ENCODE measurements around the gene HUS1.
"Not testable (repeated sequence)": the region's sequence is repeated elsewhere in the genome, so short reads cannot be mapped to it uniquely, and the experiment has no call there.

HUS1 gene

DNA sequence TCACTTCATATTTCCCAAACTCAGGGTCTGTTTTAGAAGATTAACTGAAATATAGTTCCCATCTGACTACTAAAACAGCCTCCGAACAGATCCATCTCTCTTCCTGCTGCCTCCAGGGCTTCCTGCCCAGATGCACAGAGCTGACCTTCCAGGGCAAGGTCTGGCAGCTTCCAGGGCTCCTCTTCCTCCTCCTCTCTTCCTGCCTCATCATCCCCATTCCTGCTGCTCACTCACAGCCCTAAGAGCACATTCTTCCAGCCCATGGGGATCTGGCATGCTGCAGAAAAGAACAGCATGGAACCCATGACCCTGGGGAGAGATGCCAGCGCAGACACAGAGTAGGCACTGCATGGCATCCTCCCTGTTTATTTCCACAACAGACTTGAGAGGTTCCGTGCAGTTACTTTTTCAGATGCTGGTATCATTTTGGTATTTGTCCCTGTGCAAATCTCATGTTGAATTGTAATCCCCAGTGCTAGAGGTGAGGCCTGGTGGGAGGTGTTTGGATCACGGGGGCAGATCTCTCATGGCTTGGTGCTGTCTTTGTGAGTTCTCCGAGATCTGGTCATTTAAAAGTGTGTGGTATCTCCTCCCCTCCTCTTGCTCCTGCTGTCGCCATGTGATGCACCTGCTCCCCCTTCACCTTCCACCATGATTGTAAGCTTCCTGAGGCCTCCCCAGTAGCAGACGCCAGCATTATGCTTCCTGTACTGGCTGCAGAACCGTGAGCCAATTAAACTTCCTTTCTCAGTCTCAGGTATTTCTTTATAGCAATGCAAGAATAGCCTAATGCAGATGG, 35.5 kb downstream of the HUS1 start:
- no peak for DNase-seq

DNA sequence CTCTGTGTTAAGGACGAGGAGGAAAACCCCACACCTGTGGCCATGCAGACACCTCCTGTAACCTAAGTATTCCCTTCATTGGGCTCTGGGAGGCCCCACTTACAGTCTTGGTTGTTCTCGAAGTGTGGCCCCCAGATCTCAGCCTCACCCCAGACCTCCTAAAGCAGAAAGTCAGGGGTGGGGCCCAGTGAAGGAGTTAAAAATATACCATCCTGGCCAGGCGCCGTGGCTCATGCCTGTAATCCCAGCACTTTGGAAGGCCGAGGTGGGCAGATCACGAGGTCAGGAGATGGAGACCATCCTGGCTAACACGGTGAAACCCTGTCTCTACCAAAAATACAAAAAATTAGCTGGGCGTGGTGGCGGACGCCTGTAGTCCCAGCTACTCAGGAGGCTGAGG, 36.8 kb downstream of the HUS1 start:
- not testable (repeated sequence) for DNase-seq

DNA sequence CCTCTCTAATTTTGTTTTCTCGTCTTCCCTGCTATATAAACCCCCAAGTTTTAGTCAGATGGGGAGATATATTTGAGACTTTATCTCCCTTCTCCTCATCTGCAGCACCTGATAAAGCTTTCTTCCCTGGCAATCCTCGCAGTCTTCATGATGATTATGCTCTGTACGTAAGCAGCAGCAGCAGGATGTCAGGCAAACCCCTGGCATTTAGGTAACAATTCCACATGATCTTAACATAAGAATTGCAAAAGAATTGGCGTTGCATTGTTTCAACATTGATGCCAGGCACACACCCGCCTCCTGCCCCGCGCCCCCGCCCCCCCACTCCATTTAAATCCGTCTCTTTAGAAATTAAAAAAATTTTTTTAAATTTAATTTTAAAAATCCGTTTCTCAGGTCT, 37.3 kb downstream of the HUS1 start:
- no peak for DNase-seq

DNA sequence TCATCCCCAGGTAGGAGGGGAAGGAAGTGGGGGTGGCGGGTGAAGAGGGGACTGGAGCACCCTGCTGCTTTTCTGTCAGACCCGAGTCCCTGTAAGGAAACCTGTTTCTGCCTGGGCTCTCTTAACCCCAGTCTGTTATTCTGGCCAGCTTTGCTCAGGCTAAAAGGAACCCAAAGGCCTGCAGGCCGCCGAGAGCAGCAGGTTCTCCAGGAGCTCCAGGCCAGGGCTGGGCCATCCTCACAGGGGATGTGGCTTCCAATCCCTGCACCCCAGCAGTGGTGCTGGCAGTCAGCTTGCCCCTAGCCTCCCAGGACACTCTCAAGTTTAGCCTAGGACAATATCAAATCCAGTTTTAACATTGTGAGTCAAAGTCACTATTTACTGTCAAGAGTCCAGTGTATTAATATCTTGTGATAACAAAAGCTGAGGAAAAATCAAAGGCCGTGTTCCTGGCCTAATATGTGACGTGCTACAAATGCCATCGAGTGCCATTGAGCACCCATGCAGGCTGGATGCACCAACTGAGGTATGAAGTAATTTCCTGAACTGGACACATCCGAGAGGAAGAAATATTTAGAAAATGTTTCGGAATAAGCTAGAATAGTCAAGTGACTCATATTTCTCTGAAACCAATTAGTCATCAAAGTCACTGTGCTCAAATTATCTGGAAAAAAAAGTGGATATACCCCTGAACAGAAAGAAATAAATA, 38.1 kb downstream of the HUS1 start:
- DNase-seq, result no peak

DNA sequence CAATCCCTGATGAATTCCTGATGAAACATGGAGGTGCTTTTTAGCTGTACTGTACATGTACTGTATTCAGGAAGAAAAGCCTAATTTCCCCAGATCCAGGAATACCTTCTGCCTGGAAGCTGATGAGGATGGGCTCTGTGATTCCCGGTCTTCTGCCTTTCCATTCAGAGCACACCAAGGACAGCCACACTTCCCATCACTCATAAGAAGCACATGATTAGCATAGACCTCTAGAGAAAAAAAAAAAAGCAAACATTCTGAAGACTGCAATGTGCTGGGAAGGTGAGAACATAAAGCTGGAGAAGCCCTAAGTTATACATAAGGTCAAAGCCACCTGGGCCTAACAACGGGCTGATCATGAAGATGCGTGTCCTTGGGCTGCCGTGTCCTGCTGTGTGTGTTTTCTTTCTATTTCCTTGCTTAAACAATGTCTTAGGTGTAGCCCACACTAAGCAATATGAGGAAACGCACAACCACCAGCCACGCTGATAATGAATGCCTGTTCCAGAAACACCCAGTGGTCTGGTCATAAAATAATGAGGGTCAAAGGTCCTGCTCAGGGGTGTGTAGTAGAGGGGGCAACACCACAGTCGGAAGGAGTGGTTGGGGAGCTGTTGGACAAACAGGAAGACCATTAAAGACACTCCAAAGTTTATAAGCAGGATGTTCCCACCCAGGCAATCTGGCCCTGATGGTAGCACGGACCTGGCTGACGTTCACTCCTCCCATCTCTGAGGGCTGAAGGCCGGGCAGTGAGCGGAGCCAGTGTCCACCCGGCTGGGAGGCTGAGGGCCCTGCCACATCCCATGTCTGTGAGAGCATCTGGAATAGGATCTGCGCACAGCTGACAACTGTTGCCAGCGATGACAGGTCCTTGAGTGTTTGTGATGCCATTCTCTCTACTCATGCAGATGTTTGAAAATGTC, 39.1 kb downstream of the HUS1 start:
- no peak for DNase-seq

- no peak for DNase-seq
These were observed 39.9 kb downstream of the HUS1 start for GRCh38 chr7:47939425-47940036.

GRCh38 chr7:47938574-47939165, 40.7 kb downstream of the HUS1 start:
- no peak for DNase-seq

DNA sequence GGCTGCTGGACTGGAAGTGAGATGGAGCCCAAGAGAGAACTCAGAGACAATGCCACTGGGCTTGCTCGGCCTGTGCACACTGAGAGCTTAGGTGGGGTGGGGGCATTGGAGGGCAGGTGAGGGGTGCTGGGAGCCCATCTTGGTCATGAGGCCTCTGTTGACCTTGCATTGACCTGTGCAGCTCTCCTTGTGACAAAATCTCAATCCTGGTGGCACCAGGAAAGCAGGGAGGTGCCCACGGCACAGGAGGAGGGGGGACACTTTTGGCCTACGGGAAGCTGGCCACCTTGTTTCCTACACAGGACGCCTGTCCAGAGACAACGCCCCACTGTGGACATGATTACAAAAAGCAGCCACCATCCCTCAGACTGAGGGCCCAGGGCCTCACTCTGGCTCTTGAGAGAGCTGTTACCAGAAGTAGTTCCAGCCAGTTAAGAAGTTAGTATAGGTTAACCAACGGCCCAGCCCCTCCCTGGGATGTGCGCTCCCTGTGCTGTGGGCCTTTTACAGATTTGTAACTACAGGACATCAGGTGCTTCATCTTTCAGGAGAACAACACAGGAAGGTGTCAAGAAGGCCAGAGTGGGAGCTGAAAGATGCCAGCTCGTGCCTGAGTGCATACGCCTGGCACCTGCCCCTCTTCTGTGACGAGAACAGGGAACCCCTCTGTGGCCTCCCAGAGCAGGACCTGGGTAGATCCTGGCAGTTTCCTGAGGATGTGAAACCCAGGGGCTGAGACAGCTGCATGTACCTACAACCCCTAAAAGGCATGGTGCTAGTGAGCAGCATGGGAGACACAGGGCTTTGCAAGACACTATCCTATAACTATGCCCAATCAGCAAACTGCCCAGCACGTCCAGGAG, 41.5 kb downstream of the HUS1 start:
- no peak for DNase-seq

DNA sequence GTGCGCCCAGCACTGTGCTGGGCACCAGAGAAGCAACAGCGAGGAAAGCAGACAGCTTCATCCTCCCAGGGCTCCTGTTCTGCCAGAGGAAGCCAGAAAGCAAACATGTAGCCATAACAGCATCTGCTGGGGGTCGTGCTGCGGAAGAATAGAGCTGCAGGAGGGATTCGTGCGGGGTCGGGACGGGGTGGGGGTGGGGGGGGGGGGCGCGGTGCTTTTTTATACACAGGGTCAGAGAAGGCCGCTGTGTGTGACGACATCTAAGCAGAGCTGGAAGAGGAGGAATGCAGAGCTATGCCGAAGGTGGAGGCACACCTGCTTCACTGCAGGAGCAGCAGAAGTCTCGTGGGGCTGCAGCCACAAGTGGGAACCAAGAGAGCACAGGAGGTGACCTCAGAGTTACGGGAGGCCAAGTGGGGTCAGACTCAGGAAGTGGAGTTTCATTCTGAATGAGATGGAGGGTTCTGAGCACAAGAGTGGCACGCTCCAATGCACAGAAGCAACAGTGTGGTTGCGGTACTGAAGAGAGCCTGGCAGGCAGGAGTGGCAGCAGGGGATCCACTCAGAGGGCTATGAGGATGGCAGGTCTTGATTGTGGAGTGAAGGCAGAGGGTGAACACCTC, 42.2 kb downstream of the HUS1 start:
- no peak for DNase-seq

DNA sequence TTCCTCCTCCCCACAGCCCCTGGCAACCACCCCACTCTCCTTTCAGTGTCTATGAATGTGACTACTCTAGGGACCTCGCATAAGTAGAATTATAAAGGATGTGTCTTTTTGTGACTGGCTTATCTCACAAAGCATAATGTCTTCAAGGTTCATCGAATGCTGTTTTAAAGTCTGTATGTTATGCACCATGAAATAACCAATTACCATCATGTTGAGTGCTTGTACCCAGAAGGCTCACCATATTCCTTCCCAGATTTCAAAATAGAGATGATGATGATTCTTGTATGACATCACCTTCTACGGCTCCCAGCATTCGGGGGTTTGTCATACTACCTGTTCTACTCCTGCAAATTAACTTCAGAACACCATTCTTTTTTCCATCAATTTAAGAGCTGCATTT, 43.1 kb downstream of the HUS1 start:
- DNase-seq, result no peak

GRCh38 chr7:47935336-47935735, 44.1 kb downstream of the HUS1 start:
- no peak for DNase-seq

DNA sequence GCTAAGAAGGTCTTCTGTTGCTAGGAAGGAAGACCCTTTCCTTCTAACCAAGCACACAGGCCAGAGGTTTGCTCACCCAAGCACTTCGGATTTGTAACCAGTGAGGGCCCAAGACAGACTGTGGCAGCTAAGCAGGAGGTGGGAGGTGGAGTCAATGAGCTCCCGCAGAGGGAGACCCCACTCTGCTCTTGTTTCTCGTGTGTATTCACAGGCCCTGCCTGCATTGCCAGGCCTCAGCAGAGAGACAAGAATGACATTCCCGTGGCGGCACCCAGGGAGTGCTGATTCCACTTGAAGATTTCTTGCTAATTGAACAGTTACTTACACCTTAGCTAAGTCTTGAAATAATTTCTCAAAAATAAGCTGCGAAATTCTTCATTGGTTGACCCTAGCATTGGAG, 44.6 kb downstream of the HUS1 start:
- no peak for DNase-seq

- no peak for DNase-seq
These were observed 46.2 kb downstream of the HUS1 start for GRCh38 chr7:47933215-47933614.

- DNase-seq, result no peak
These were observed 46.9 kb downstream of the HUS1 start for GRCh38 chr7:47932466-47933037.

DNA sequence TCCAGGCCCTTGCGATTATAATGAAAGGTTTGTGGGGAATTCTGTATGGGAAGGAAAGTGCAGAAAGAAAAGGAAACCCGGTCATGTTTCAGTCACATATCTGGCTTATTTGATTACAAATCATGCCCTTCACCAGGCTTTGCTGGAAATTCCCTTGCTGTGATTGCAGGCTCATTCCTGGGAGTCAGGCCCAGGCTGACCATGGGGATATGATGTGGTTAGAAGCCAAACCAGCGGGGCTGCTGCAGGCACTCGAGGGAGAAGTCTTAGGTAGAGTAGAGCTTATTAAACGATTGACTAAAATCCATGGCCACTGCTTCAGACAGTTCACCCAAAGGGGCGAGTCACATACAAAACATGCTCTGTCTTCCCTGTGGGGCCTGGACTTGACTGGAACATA, 47.4 kb downstream of the HUS1 start:
- no peak for DNase-seq

- no peak for DNase-seq
These were observed 48.1 kb downstream of the HUS1 start for GRCh38 chr7:47931005-47932004.

GRCh38 chr7:47924266-47924665, 55.1 kb downstream of the HUS1 start:
- DNase-seq, result no peak

- not testable (repeated sequence) for DNase-seq
These were observed 56.1 kb downstream of the HUS1 start for GRCh38 chr7:47923081-47923875.
